Stimulated activated CD4-positive, alpha-beta T cell treated with anti-CD3 and anti-CD28 coated beads, Interleukin-2, amount 100 ng/mL, for 48 hours (primary cell): ENCODE results near the gene KRT85.

ENCODE experiments used
- DNase-seq, 2 donors: peaks; one replicate each; pipeline ENCODE4 v3.0.0-alpha.2; 2020

KRT85 gene

GRCh38 chr12:52392465-52393007, 25.3 kb upstream of the KRT85 start:
- DNase-seq: no peak

- no peak for DNase-seq
These were observed 24.3 kb upstream of the KRT85 start for GRCh38 chr12:52391618-52392002.

GRCh38 chr12:52390739-52391617, 23.7 kb upstream of the KRT85 start:
- DNase-seq: no peak

- DNase-seq: no peak
These were observed 22.3 kb upstream of the KRT85 start for GRCh38 chr12:52389313-52390207.

- no peak for DNase-seq
These were observed 20.6 kb upstream of the KRT85 start for GRCh38 chr12:52387859-52388258.

GRCh38 chr12:52385226-52385702, 18.0 kb upstream of the KRT85 start, which contains the start of gene KRT84:
Gene KRT84, minus strand, starts transcription at chr12:52385652. Its CDS starts 67 bp downstream, at chr12:52385585.
- DNase-seq: no peak

GRCh38 chr12:52383331-52383730, 16.1 kb upstream of the KRT85 start:
- DNase-seq: no peak

GRCh38 chr12:52382854-52383253, 15.6 kb upstream of the KRT85 start:
- no peak for DNase-seq

- DNase-seq: no peak
These were observed 13.9 kb upstream of the KRT85 start for GRCh38 chr12:52381206-52381605.

GRCh38 chr12:52380271-52380694, 13.0 kb upstream of the KRT85 start:
- DNase-seq: no peak

GRCh38 chr12:52379536-52379935, 12.3 kb upstream of the KRT85 start:
- DNase-seq: no peak

GRCh38 chr12:52378091-52378490, 10.8 kb upstream of the KRT85 start:
- DNase-seq: no peak

GRCh38 chr12:52377266-52377665, 10.0 kb upstream of the KRT85 start:
- DNase-seq: no peak

GRCh38 chr12:52372216-52373154, 5.2 kb upstream of the KRT85 start:
- peak; percentile 41 to 52 for DNase-seq

- no peak for DNase-seq
These were observed 4.4 kb upstream of the KRT85 start for GRCh38 chr12:52371716-52372115.

GRCh38 chr12:52370926-52371608, 3.8 kb upstream of the KRT85 start:
- no peak for DNase-seq

GRCh38 chr12:52369809-52370208, 2.5 kb upstream of the KRT85 start:
- DNase-seq: no peak

GRCh38 chr12:52369211-52369610, 1.9 kb upstream of the KRT85 start:
- DNase-seq: no peak

- no peak for DNase-seq
These were observed 1.2 kb upstream of the KRT85 start for GRCh38 chr12:52368508-52368907.

GRCh38 chr12:52367876-52368275, 595 bp upstream of the KRT85 start:
- DNase-seq: no peak

GRCh38 chr12:52364901-52365489, 2.3 kb downstream of the KRT85 start:
- no peak for DNase-seq
